ENCODE data around the gene C1QA. TPM values are rescaled to one million over a fixed set of nuclear protein-coding genes. Genes with fewer than 3 reads are reported as not detected.

C1QA gene
- total RNA-seq, 3 donors from 2014 or later = 55.7 to 355 (median 104) TPM

GRCh38 chr1:22602060-22602740 lies 34.2 kb upstream of the C1QA start:
- H3K4me3 ChIP-seq = no peak overlapping the region
- intact Hi-C loops (cut with DNase I; ENCODE audit: low total_unique reads) = no loop called here
- H3K4me1 ChIP-seq = no peaks in the 10 kb centered on the region
- peaks cover 0 to 65% of the 10 kb centered on the region in 2 donors for H3K27me3 ChIP-seq
- TF ChIP-seq, protein P1, sequence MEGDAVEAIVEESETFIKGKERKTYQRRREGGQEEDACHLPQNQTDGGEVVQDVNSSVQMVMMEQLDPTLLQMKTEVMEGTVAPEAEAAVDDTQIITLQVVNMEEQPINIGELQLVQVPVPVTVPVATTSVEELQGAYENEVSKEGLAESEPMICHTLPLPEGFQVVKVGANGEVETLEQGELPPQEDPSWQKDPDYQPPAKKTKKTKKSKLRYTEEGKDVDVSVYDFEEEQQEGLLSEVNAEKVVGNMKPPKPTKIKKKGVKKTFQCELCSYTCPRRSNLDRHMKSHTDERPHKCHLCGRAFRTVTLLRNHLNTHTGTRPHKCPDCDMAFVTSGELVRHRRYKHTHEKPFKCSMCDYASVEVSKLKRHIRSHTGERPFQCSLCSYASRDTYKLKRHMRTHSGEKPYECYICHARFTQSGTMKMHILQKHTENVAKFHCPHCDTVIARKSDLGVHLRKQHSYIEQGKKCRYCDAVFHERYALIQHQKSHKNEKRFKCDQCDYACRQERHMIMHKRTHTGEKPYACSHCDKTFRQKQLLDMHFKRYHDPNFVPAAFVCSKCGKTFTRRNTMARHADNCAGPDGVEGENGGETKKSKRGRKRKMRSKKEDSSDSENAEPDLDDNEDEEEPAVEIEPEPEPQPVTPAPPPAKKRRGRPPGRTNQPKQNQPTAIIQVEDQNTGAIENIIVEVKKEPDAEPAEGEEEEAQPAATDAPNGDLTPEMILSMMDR (IDR thresholded peaks at IDR 0.05) = no peak
- TF ChIP-seq POLR2AphosphoS5 (IDR thresholded peaks at IDR 0.05) (no peak), POLR2A (IDR thresholded peaks at IDR 0.05) (no peak)
- H3K9me3 ChIP-seq = no peaks in the 10 kb centered on the region
- no peak for DNase-seq (ENCODE audit: low spot score in 2 of 2)
- no peak overlapping the region for H3K27ac ChIP-seq
- no peaks in the 10 kb centered on the region for H3K36me3 ChIP-seq

- Histone ChIP-seq H3K4me3 (no peak overlapping the region), H3K27ac (no peak overlapping the region), H3K4me1 (no peaks in the 10 kb centered on the region), H3K27me3 (peaks cover 0 to 74% of the 10 kb centered on the region in 2 donors), H3K36me3 (no peaks in the 10 kb centered on the region), H3K9me3 (no peaks in the 10 kb centered on the region)
- TF ChIP-seq, protein P1 (IDR thresholded peaks at IDR 0.05) = no peak
- no peak for TF ChIP-seq POLR2A (IDR thresholded peaks at IDR 0.05)
- no peak for TF ChIP-seq POLR2AphosphoS5 (IDR thresholded peaks at IDR 0.05)
- intact Hi-C loops (cut with DNase I; ENCODE audit: low total_unique reads) = no loop called here
- no peak for DNase-seq (ENCODE audit: low spot score in 2 of 2)
These were observed 30.3 kb upstream of the C1QA start for GRCh38 chr1:22606161-22606560.

DNA sequence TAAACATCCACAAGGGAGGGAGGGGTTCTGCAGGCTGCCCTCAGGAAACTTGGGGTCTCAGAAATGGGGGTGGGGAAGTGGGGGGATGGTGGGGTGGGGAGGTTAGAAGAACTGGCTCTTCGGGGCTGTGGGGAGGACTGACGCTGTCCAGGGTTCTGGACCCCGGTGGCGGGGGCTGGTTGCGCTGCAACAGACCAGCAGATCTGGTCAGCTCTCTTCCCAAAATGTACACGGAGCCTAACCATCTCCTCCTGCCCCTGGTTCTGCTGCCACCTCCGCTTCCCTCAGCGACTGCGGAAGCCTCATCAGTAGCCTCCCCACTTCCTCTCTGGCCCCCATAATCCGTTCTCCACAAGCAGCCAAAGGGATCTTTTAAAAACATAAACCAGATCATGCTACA lies 29.3 kb upstream of the C1QA start:
- no peaks in the 10 kb centered on the region for H3K4me1 ChIP-seq
- H3K9me3 ChIP-seq = no peaks in the 10 kb centered on the region
- DNase-seq (ENCODE audit: low spot score in 2 of 2) = no peak
- H3K36me3 ChIP-seq = no peaks in the 10 kb centered on the region
- intact Hi-C loops (cut with DNase I; ENCODE audit: low total_unique reads) = no loop called here
- no peak overlapping the region for H3K27ac ChIP-seq
- H3K27me3 ChIP-seq = peaks cover 0 to 73% of the 10 kb centered on the region in 2 donors
- TF ChIP-seq, protein P1 (IDR thresholded peaks at IDR 0.05) = no peak
- no peak for TF ChIP-seq POLR2A (IDR thresholded peaks at IDR 0.05)
- no peak for TF ChIP-seq POLR2AphosphoS5 (IDR thresholded peaks at IDR 0.05)
- no peak overlapping the region for H3K4me3 ChIP-seq

DNA sequence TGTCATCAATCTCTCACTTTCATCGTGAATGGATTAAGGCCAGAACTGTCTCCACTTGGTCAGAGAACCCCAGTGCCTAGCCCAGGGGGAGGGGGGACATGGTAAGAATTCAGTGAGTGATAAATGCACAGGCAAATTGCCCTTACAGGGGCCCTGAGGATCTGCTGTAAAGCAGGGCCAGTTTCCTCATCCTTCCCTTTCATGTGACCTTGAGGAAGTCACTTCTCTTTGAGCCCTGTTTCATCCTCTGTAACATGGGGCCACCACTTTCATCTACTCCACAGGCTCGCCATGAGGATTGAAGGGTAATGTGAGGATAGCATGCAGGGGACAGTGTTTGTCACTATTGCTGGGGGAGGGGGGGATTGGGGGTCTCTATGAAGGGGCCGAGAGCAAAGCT lies 28.1 kb upstream of the C1QA start:
- H3K27me3 ChIP-seq = peaks cover 0 to 70% of the 10 kb centered on the region in 2 donors
- TF ChIP-seq POLR2A (IDR thresholded peaks at IDR 0.05) (no peak), POLR2AphosphoS5 (IDR thresholded peaks at IDR 0.05) (no peak)
- TF ChIP-seq, protein P1 (IDR thresholded peaks at IDR 0.05) = no peak
- no peak overlapping the region for H3K27ac ChIP-seq
- no peak overlapping the region for H3K4me3 ChIP-seq
- DNase-seq (ENCODE audit: low spot score in 2 of 2) = no peak
- no peaks in the 10 kb centered on the region for H3K4me1 ChIP-seq
- intact Hi-C loops (cut with DNase I; ENCODE audit: low total_unique reads) = no loop called here
- H3K36me3 ChIP-seq = no peaks in the 10 kb centered on the region
- H3K9me3 ChIP-seq = no peaks in the 10 kb centered on the region

- Histone ChIP-seq H3K4me1 (no peaks in the 10 kb centered on the region), H3K27me3 (peaks cover 0 to 70% of the 10 kb centered on the region in 2 donors), H3K27ac (no peak overlapping the region), H3K4me3 (no peak overlapping the region), H3K9me3 (no peaks in the 10 kb centered on the region), H3K36me3 (no peaks in the 10 kb centered on the region)
- TF ChIP-seq POLR2A (IDR thresholded peaks at IDR 0.05) = no peak
- TF ChIP-seq POLR2AphosphoS5 (IDR thresholded peaks at IDR 0.05) = no peak
- TF ChIP-seq, protein P1 (IDR thresholded peaks at IDR 0.05) = no peak
- intact Hi-C loops (cut with DNase I; ENCODE audit: low total_unique reads) = no loop called here
- no peak for DNase-seq (ENCODE audit: low spot score in 2 of 2)
These were observed 27.1 kb upstream of the C1QA start for GRCh38 chr1:22609291-22609690.

Measured in breast epithelium (tissue), 4 donors.